ENCODE measurements around the gene KRTAP10-8.

DNA sequence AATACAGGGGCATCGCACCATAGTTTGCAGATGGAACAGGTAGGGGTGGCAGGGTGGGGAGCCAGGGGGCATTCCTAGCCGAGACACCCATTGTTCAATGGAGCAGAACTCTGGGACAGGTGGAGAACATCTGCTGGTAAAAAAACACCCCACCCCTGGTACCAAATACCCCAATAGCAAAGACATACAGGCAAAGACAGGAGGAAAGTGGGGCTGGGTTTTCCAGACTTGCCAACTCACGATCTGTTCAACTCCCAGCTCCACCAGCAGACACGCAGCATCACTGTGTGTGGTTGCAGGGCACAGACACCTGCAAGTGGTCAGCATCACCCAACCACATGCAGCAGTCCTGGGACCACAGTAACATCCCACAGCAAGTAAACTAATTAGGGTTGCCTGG, 328 bp upstream of the KRTAP10-8 start:
- no peak for TF ChIP-seq POLR2A (IDR thresholded peaks at IDR 0.05)
- TF ChIP-seq, protein P1, sequence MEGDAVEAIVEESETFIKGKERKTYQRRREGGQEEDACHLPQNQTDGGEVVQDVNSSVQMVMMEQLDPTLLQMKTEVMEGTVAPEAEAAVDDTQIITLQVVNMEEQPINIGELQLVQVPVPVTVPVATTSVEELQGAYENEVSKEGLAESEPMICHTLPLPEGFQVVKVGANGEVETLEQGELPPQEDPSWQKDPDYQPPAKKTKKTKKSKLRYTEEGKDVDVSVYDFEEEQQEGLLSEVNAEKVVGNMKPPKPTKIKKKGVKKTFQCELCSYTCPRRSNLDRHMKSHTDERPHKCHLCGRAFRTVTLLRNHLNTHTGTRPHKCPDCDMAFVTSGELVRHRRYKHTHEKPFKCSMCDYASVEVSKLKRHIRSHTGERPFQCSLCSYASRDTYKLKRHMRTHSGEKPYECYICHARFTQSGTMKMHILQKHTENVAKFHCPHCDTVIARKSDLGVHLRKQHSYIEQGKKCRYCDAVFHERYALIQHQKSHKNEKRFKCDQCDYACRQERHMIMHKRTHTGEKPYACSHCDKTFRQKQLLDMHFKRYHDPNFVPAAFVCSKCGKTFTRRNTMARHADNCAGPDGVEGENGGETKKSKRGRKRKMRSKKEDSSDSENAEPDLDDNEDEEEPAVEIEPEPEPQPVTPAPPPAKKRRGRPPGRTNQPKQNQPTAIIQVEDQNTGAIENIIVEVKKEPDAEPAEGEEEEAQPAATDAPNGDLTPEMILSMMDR (IDR thresholded peaks at IDR 0.05 in 4 of 5, conservative IDR thresholded peaks at IDR 0.05 in 1 of 5): no peak

Data from gastrocnemius medialis (tissue), 4 donors.